Activated CD8-positive, alpha-beta memory T cell treated with anti-CD3 and anti-CD28 coated beads, Interleukin-2, amount 50 U/mL, for 4 hours (primary cell): ENCODE data around the gene ZNF445.

Source experiments
- DNase-seq: peaks from one replicate; pipeline ENCODE4 v3.0.0-alpha.2; 2020

The ZNF445 gene

GRCh38 chr3:44396200-44397171, 81.0 kb downstream of the ZNF445 start:
- DNase-seq = no peak

- no peak for DNase-seq
Observed at GRCh38 chr3:44395714-44396113, 81.8 kb downstream of the ZNF445 start.

- DNase-seq = no peak
Observed at GRCh38 chr3:44392489-44392888, 85.0 kb downstream of the ZNF445 start.

GRCh38 chr3:44387404-44387803, 90.1 kb downstream of the ZNF445 start:
- no peak for DNase-seq
